ENCODE results near the gene VPS72. TPM values are rescaled to one million over a fixed set of nuclear protein-coding genes. Genes with fewer than 3 reads are reported as not detected.

The VPS72 gene
- total and polyA plus RNA-seq, 10 of the 15 experiments (the other 5 are each of a cell fraction or from before 2014, with no cell fraction given) = 6.7 to 77.8 (median 58.1) TPM

GRCh38 chr1:151189637-151190445 is at the start of gene VPS72 (continued):
- TF ChIP-seq, protein P1, sequence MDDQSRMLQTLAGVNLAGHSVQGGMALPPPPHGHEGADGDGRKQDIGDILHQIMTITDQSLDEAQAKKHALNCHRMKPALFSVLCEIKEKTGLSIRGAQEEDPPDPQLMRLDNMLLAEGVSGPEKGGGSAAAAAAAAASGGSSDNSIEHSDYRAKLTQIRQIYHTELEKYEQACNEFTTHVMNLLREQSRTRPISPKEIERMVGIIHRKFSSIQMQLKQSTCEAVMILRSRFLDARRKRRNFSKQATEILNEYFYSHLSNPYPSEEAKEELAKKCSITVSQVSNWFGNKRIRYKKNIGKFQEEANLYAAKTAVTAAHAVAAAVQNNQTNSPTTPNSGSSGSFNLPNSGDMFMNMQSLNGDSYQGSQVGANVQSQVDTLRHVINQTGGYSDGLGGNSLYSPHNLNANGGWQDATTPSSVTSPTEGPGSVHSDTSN (IDR thresholded peaks at IDR 0.05; ENCODE audit: insufficient replicate concordance, low read depth, low read length) = no peak
- TF ChIP-seq, protein P2, sequence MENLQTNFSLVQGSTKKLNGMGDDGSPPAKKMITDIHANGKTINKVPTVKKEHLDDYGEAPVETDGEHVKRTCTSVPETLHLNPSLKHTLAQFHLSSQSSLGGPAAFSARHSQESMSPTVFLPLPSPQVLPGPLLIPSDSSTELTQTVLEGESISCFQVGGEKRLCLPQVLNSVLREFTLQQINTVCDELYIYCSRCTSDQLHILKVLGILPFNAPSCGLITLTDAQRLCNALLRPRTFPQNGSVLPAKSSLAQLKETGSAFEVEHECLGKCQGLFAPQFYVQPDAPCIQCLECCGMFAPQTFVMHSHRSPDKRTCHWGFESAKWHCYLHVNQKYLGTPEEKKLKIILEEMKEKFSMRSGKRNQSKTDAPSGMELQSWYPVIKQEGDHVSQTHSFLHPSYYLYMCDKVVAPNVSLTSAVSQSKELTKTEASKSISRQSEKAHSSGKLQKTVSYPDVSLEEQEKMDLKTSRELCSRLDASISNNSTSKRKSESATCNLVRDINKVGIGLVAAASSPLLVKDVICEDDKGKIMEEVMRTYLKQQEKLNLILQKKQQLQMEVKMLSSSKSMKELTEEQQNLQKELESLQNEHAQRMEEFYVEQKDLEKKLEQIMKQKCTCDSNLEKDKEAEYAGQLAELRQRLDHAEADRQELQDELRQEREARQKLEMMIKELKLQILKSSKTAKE (IDR thresholded peaks at IDR 0.05; ENCODE audit: low read depth, poor library complexity, severe bottlenecking) = peak; percentile 66
- TF ChIP-seq JUNB (IDR thresholded peaks at IDR 0.05) (no peak), TBL1XR1 (IDR thresholded peaks at IDR 0.05; ENCODE audit: low read depth, low read length) (peak; percentile 44; the same call in 1 of the 2 replicates), ASH2L (IDR thresholded peaks at IDR 0.05; ENCODE audit: borderline replicate concordance, low read depth) (0 out of 2 replicates have a peak, but pooled peaks have one; percentile 33), SREBF2 (IDR thresholded peaks at IDR 0.05; ENCODE audit: low read length) (no peak), CREB1 (IDR thresholded peaks at IDR 0.05; ENCODE audit: low read depth) (peak; percentile 73), MYC (IDR thresholded peaks at IDR 0.05; ENCODE audit: insufficient read depth, insufficient read length, insufficient replicate concordance, low read length, severe bottlenecking) (no peak), TCF3 (IDR thresholded peaks at IDR 0.05; ENCODE audit: borderline replicate concordance, insufficient read depth, low read depth, low read length) (peak; percentile 91), STAT3 (IDR thresholded peaks at IDR 0.05; ENCODE audit: low read depth, low read length) (no peak), YY1 (IDR thresholded peaks at IDR 0.05; ENCODE audit: low read depth, low read length) (peak; percentile 94), TCF7 (IDR thresholded peaks at IDR 0.05; ENCODE audit: borderline replicate concordance) (no peak), MTA3 (IDR thresholded peaks at IDR 0.05; ENCODE audit: borderline replicate concordance, low read length) (no peak; the same call in 1 of the 2 replicates), CBFB (IDR thresholded peaks at IDR 0.05; ENCODE audit: low read depth) (peak; percentile 90), RAD21 (IDR thresholded peaks at IDR 0.05; ENCODE audit: insufficient read depth, low read depth, low read length) (no peak), ZBED1 (IDR thresholded peaks at IDR 0.05; ENCODE audit: borderline replicate concordance) (no peak), CBX3 (IDR thresholded peaks at IDR 0.05; ENCODE audit: borderline replicate concordance, low read depth) (no peak), DPF2 (IDR thresholded peaks at IDR 0.05) (no peak)
- TF ChIP-seq, protein P3, sequence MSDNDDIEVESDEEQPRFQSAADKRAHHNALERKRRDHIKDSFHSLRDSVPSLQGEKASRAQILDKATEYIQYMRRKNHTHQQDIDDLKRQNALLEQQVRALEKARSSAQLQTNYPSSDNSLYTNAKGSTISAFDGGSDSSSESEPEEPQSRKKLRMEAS (IDR thresholded peaks at IDR 0.05; ENCODE audit: low read depth, low read length) = peak; percentile 47; the same call in 1 of the 2 replicates
- TF ChIP-seq, protein P4, sequence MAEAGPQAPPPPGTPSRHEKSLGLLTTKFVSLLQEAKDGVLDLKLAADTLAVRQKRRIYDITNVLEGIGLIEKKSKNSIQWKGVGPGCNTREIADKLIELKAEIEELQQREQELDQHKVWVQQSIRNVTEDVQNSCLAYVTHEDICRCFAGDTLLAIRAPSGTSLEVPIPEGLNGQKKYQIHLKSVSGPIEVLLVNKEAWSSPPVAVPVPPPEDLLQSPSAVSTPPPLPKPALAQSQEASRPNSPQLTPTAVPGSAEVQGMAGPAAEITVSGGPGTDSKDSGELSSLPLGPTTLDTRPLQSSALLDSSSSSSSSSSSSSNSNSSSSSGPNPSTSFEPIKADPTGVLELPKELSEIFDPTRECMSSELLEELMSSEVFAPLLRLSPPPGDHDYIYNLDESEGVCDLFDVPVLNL (IDR thresholded peaks at IDR 0.05; ENCODE audit: low read depth, low read length) = no peak
- TF ChIP-seq, protein P5, sequence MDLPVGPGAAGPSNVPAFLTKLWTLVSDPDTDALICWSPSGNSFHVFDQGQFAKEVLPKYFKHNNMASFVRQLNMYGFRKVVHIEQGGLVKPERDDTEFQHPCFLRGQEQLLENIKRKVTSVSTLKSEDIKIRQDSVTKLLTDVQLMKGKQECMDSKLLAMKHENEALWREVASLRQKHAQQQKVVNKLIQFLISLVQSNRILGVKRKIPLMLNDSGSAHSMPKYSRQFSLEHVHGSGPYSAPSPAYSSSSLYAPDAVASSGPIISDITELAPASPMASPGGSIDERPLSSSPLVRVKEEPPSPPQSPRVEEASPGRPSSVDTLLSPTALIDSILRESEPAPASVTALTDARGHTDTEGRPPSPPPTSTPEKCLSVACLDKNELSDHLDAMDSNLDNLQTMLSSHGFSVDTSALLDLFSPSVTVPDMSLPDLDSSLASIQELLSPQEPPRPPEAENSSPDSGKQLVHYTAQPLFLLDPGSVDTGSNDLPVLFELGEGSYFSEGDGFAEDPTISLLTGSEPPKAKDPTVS (IDR thresholded peaks at IDR 0.05; ENCODE audit: low read depth, low read length) = peak; percentile 44; the same call in 1 of the 2 replicates
